K562 (cell line): Measurements from ENCODE around the gene EML6. TPM values are rescaled to one million over a fixed set of nuclear protein-coding genes. Genes with fewer than 3 reads are reported as not detected.

Source experiments
- ATAC-seq: fragments of 200-7000 bp; cut with Tn5 transposase; 3 replicates; pipeline ENCODE4 v1.9.1; 2020; ENCODE audit warnings: moderate library complexity
- BruUV-seq: library from RNA; stranded (reverse); fragments of 400-500 nt; replicated peaks from 2 replicates; lab custom pipeline; 2021; lab: Mats Ljungman, UMichigan
- CTCF ChIA-PET: fragments of 300-600 bp; formaldehyde crosslinking; extraction: SDS; loops from one replicate; lab custom pipeline; 2021; ENCODE audit warnings: low intra/inter-chr PET ratio; lab: Yijun Ruan, JAX
- POLR2A ChIA-PET: fragments of 300-600, 350-650 bp; sonication (Branson Sonifier 250); formaldehyde crosslinking; extraction: SDS; loops from one replicate; lab custom pipeline; 2021; ENCODE audit warnings: antibody characterized with exemption, inconsistent platforms; lab: Yijun Ruan, JAX
- DNase-seq, 4 experiments: peaks; one replicate each; pipeline versions ENCODE4 v3.0.0 to v3.0.0-alpha.2; 2011 to 2018; ENCODE audit warnings: low spot score in 3 of 4, mixed read lengths in 3 of 4; ENCODE audit errors: extremely low read depth in 1 of 4
- FAIRE-seq: peaks from 2 replicates; lab custom pipeline; 2011; peaks lifted over from hg19 to GRCh38; lab: Jason Lieb, UNC
- H2AFZ ChIP-seq: 2 replicates; pipeline ENCODE4 v1.6.0; 2011; ENCODE audit warnings: low read depth, low read length, control low read depth, inconsistent platforms
- H3K27ac ChIP-seq: fragments of 200-600 bp; 3 replicates; pipeline ENCODE4 v1.8.0; 2011; ENCODE audit warnings: low read depth, mild to moderate bottlenecking, control low read depth, inconsistent platforms, low read length, moderate library complexity, mixed read lengths; ENCODE audit errors: extremely low read depth
- H3K27me3 ChIP-seq, 2 experiments: fragments of 300-600 bp in 1 of 2; 2 replicates in 1 of 2; 3 replicates in 1 of 2; pipeline versions ENCODE4 v1.6.0 to v1.8.0; 2011; ENCODE audit warnings: inconsistent platforms in 2 of 2, low read length in 2 of 2, mild to moderate bottlenecking in 1 of 2, mixed read lengths in 1 of 2, moderate library complexity in 1 of 2; ENCODE audit not compliant: control insufficient read depth in 2 of 2, insufficient read depth in 2 of 2
- H3K36me3 ChIP-seq: fragments of 300-600 bp; 3 replicates; pipeline ENCODE4 v1.8.0; 2011; ENCODE audit warnings: mild to moderate bottlenecking, low read length, inconsistent platforms; ENCODE audit not compliant: control insufficient read depth, insufficient read depth
- H3K4me1 ChIP-seq, 2 experiments: fragments of 200-600 bp in 1 of 2; replicated peaks in 1 of 2; 2 replicates in 1 of 2; 3 replicates in 1 of 2; pipeline versions ENCODE4 v1.5.1 to v1.8.0; 2011; ENCODE audit warnings: inconsistent platforms in 2 of 2, low read length in 2 of 2, mild to moderate bottlenecking in 1 of 2, mixed read lengths in 1 of 2, moderate library complexity in 1 of 2; ENCODE audit not compliant: control insufficient read depth in 2 of 2, insufficient read depth in 2 of 2
- H3K4me2 ChIP-seq: 2 replicates; pipeline ENCODE4 v1.6.1; 2011; ENCODE audit warnings: low read length, control low read depth, inconsistent platforms, mixed read lengths; ENCODE audit not compliant: insufficient read depth
- H3K4me3 ChIP-seq: fragments of 200-600 bp; sonication (generic), shearing (Covaris generic); 2 replicates; pipeline ENCODE4 v1.5.1; 2016; ENCODE audit warnings: control low read depth, inconsistent platforms
- H3K79me2 ChIP-seq: fragments of 200-600 bp; 3 replicates; pipeline ENCODE4 v1.8.0; 2011; ENCODE audit warnings: low read length, inconsistent platforms; ENCODE audit not compliant: control insufficient read depth, insufficient read depth
- H3K9ac ChIP-seq, 2 experiments: 2 replicates each; pipeline versions ENCODE4 v1.6.0 to v1.6.1; 2011; ENCODE audit warnings: low read depth in 2 of 2, low read length in 2 of 2, control low read depth in 1 of 2, inconsistent platforms in 1 of 2, mild to moderate bottlenecking in 1 of 2, mixed read lengths in 1 of 2; ENCODE audit not compliant: insufficient read depth in 1 of 2
- H3K9me1 ChIP-seq: one replicate; pipeline ENCODE4 v1.6.0; 2011; ENCODE audit warnings: inconsistent platforms, mild to moderate bottlenecking, low read length, moderate library complexity; ENCODE audit not compliant: control insufficient read depth, insufficient read depth
- H3K9me3 ChIP-seq: replicated peaks from 2 replicates; pipeline ENCODE4 v1.5.1; 2011; ENCODE audit warnings: low read depth, low read length, inconsistent platforms; ENCODE audit not compliant: control insufficient read depth, insufficient read depth
- H4K20me1 ChIP-seq: replicated peaks from 2 replicates; pipeline ENCODE4 v1.6.1; 2011; ENCODE audit warnings: low read length, inconsistent platforms, mixed read lengths; ENCODE audit not compliant: control insufficient read depth, insufficient read depth
- RBM14 ChIP-seq: fragments of 200-400 bp; formaldehyde crosslinking; IDR thresholded peaks from 2 replicates; pipeline ENCODE4 v1.6.1; 2018; ENCODE audit warnings: low read depth, mild to moderate bottlenecking, low read length, moderate library complexity, borderline replicate concordance; ENCODE audit not compliant: insufficient read depth
- WGBS: fragments of 100-300 bp; shearing (Covaris generic); methylation state at CpG from one replicate; pipeline ENCODE4 v1.1.6; 2016; ENCODE audit warnings: low coverage, mixed read lengths; ENCODE audit not compliant: insufficient coverage; ENCODE audit errors: missing lambda C conversion rate; 5-methylcytosine and 5-hydroxymethylcytosine counted together
- in situ Hi-C: fragments of 300-500 bp; cut with MboI; formaldehyde crosslinking; loops from 4 replicates; pipeline ENCODE4 v1.15.0; 2018; ENCODE audit warnings: inconsistent platforms, mixed read lengths
- intact Hi-C: fragments of 100-400 bp; cut with micrococcal nuclease; formaldehyde crosslinking; loops from 2 replicates; pipeline ENCODE4 v1.14.2; 2022
- polyA plus RNA-seq, 8 experiments: library from polyadenylated mRNA; depleted of rRNA in 4 of 8; stranded (reverse) in 5 of 8; unstranded in 3 of 8; fragments of >200 nt; fragmentation: Nextera tagmentation in 2 of 8; fragmentation: Illumina TruSeq in 1 of 8; extraction: Ambion mirVana in 2 of 8; extraction: Trizol in 1 of 8; gene quantifications; 2 replicates each; pipeline versions ENCODE4 v1.2.1 to v1.2.3, GENCODE V29; 2011 to 2014; ENCODE audit warnings: inconsistent platforms in 1 of 8, missing spikeins in 1 of 8
- total RNA-seq, 7 experiments: library from RNA; depleted of rRNA in 6 of 7; stranded (reverse); fragments of >200 nt in 6 of 7; fragmentation: Illumina TruSeq in 2 of 7; extraction: Trizol in 2 of 7; gene quantifications; 2 replicates each; pipeline versions ENCODE4 v1.2.1 to v1.2.3, GENCODE V29; 2011 to 2021; ENCODE audit warnings: low replicate concordance in 1 of 7
- TF ChIP-seq, protein P1 (sequence below), 2 experiments: IDR thresholded peaks; 2 replicates each; pipeline ENCODE4 v1.6.1; 2012; ENCODE audit warnings: improper control_type of control experiment in 2 of 2, low read depth in 2 of 2, low read length in 2 of 2, borderline replicate concordance in 1 of 2

The EML6 gene
- total and polyA plus RNA-seq, 9 of the 15 experiments (the other 6 are each of a cell fraction or from before 2014, with no cell fraction given) = 0.07 to 0.56 (median 0.25) TPM

DNA sequence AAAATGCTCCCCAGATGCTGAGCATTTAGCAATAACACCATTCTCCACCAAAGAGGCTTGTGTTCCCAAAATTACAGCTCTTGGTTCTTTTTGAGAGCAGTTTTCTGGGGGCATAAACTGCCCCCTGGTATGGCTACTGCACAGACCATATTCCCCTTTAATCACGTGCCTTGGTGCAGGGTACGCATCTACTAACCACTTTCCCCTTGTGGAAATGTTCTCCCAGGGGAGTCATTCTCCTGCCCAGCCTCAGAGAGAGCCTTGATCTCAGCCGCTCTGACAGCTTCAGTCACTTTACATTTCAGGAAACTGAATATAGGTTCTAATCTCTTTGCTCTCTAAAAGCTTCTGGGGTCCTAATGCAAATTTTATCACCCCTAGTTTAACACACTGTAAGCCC, 44.7 kb upstream of the EML6 start:
- no peak for DNase-seq
- no peaks in the 10 kb centered on the region for H3K9me3 ChIP-seq
- no peak overlapping the region for H3K27ac ChIP-seq
- no peaks in the 10 kb centered on the region for H3K9me1 ChIP-seq
- in situ Hi-C loops = no loop called here
- CTCF ChIA-PET = no interaction called here
- no peak overlapping the region for H2AFZ ChIP-seq
- H3K36me3 ChIP-seq = no peaks in the 10 kb centered on the region
- H3K4me3 ChIP-seq = no peak overlapping the region
- intact Hi-C loops = no loop called here
- H3K4me2 ChIP-seq = no peak overlapping the region
- H4K20me1 ChIP-seq = no peaks in the 10 kb centered on the region
- no peak for ATAC-seq
- peaks cover 17 to 66% of the 10 kb centered on the region in 2 experiments for H3K27me3 ChIP-seq
- H3K4me1 ChIP-seq = no peaks in the 10 kb centered on the region; a peak in 1 of 5 replicates
- no peak for FAIRE-seq
- TF ChIP-seq, protein P1, sequence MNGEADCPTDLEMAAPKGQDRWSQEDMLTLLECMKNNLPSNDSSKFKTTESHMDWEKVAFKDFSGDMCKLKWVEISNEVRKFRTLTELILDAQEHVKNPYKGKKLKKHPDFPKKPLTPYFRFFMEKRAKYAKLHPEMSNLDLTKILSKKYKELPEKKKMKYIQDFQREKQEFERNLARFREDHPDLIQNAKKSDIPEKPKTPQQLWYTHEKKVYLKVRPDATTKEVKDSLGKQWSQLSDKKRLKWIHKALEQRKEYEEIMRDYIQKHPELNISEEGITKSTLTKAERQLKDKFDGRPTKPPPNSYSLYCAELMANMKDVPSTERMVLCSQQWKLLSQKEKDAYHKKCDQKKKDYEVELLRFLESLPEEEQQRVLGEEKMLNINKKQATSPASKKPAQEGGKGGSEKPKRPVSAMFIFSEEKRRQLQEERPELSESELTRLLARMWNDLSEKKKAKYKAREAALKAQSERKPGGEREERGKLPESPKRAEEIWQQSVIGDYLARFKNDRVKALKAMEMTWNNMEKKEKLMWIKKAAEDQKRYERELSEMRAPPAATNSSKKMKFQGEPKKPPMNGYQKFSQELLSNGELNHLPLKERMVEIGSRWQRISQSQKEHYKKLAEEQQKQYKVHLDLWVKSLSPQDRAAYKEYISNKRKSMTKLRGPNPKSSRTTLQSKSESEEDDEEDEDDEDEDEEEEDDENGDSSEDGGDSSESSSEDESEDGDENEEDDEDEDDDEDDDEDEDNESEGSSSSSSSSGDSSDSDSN (IDR thresholded peaks at IDR 0.05; ENCODE audit: borderline replicate concordance in 1 of 2, low read depth in 2 of 2, low read length in 2 of 2) = no peak
- TF ChIP-seq RBM14 = no peak
- BruUV-seq = no TSS peak
- H3K79me2 ChIP-seq = no peaks in the 10 kb centered on the region
- 0% methylated on average over 3 of the region's 3 CpGs for WGBS
- H3K9ac ChIP-seq = no peak overlapping the region
- POLR2A ChIA-PET = interaction anchor here (0.9 kb wide), 1 partner anchor 13 kb away, joined by 3 read pairs; no protein-coding TSS in a partner anchor
